ENCODE results near the gene NPTXR.

GRCh38 chr22:38886333-38886732 is 42.5 kb upstream of the NPTXR start:
- TF ChIP-seq CTCF (conservative IDR thresholded peaks at IDR 0.05; ENCODE audit: low read length) (no peak), EZH2phosphoT487 (IDR thresholded peaks at IDR 0.05; ENCODE audit: borderline replicate concordance, low read depth, low read length) (no peak)

Data from OCI-LY7 (cell line).